Stimulated activated effector memory CD8-positive, alpha-beta T cell treated with anti-CD3 and anti-CD28 coated beads, Interleukin-12 subunit alpha, Interleukin-12 subunit beta, amount 100 ng/mL, for 72 hours (primary cell): ENCODE data around the gene RHBDL1.
"Not testable (repeated sequence)": the region's sequence is repeated elsewhere in the genome, so short reads cannot be mapped to it uniquely, and the experiment has no call there.

Experiments
- ATAC-seq: fragments of 150-1000 bp; cut with Tn5 transposase; 2 replicates; pipeline ENCODE4 v1.10.0; 2021
- DNase-seq, 2 donors: peaks; one replicate each; pipeline ENCODE4 v3.0.0; 2021 to 2022; ENCODE audit warnings: low spot score in 2 of 2
- H3K27ac Mint-ChIP-seq: one replicate; pipeline ENCODE4 v1.8.0; 2022; ENCODE audit warnings: mild to moderate bottlenecking, mixed read lengths
- H3K36me3 Mint-ChIP-seq: one replicate; pipeline ENCODE4 v1.8.0; 2022; ENCODE audit warnings: mild to moderate bottlenecking, mixed read lengths
- H3K4me1 Mint-ChIP-seq: one replicate; pipeline ENCODE4 v1.8.0; 2022; ENCODE audit warnings: mixed read lengths
- H3K4me3 Mint-ChIP-seq: one replicate; pipeline ENCODE4 v1.8.0; 2022; ENCODE audit warnings: mild to moderate bottlenecking, mixed read lengths
- H3K9me3 Mint-ChIP-seq: one replicate; pipeline ENCODE4 v1.8.0; 2022; ENCODE audit warnings: mixed read lengths

The RHBDL1 gene

DNA sequence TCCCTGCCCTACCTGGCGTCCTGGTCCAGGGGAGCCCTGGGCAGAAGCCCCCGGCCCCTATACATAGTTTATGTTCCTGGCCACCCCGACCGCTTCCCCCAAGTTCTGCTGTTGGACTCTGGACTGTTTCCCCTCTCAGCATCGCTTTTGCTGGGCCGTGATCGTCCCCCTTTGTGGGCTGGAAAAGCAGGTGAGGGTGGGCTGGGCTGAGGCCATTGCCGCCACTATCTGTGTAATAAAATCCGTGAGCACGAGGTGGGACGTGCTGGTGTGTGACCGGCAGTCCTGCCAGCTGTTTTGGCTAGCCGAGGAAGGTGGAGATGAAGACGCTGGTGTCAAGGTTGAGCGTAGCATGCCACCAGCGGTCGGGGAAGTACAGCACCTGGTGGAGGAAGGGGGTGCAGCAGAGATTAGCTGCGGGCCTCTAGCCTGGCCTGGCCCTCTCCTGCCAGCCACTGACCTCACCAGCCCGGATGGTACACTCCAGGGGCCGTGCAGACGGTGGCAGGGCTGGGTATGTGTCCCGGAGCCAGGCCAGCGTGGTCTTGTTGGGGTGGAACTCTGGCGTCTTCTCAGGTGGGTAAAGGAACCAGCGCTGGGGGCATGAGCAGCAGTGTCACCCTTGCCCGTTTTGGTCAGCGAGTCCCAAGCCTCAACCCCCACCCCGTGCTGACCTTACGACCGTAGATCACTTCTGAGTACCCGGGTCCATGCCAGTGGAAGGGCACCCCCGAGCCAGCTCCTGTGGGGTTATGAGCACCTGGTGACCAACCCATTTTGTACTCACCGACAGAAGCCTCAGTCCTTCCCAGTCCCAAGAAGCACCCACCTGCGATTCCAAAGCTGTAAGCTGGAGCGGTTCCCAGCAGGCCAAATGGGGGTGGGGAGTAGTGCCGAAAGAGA lies 7.3 kb downstream of the RHBDL1 start:
- Mint-ChIP-seq H3K36me3 (peaks cover 48% of the 10 kb centered on the region), H3K4me1 (peaks cover 49% of the 10 kb centered on the region), H3K9me3 (no peaks in the 10 kb centered on the region), H3K4me3 (peak overlapping the region; percentile 73), H3K27ac (peak overlapping the region; percentile 89)
- ATAC-seq (no peak), DNase-seq (no peak)

DNA sequence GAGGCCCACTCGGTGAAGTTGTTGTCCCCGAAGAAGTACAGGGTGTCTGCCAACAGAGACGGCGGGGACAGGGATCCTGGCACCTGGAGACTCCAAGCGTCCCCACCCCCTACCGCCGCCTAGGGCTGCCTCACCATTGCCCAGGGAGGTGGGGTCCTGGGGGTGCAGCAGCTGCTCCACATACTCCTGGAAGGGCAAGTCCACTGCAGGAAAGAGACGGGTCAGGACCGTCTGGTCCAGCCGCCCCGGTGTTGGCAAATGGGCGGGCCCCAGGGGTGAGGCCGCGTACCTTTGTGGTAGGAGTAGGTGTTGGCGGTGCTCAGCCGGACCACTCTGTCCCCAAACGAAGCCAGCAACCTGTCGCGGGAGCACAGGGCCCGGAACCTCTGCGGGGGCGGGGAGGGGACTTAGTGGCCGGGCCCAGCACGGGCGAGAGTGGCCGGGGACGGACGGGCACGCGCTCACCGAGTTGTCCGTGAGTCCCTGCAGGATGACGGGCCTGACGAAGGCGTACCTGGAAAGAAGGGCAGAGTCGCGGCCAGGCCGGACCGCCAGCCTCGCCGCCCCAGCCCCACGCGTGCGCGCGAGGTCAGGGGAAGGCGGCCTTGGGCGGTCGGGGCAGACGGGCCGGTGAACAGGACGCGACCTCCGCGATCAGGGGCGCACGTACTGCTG lies 8.1 kb downstream of the RHBDL1 start:
- Mint-ChIP-seq H3K36me3 (peaks cover 48% of the 10 kb centered on the region), H3K4me1 (peaks cover 50% of the 10 kb centered on the region), H3K27ac (peak overlapping the region; percentile 89), H3K4me3 (peak overlapping the region; percentile 73), H3K9me3 (no peaks in the 10 kb centered on the region)
- DNase-seq (no peak), ATAC-seq (no peak)

DNA sequence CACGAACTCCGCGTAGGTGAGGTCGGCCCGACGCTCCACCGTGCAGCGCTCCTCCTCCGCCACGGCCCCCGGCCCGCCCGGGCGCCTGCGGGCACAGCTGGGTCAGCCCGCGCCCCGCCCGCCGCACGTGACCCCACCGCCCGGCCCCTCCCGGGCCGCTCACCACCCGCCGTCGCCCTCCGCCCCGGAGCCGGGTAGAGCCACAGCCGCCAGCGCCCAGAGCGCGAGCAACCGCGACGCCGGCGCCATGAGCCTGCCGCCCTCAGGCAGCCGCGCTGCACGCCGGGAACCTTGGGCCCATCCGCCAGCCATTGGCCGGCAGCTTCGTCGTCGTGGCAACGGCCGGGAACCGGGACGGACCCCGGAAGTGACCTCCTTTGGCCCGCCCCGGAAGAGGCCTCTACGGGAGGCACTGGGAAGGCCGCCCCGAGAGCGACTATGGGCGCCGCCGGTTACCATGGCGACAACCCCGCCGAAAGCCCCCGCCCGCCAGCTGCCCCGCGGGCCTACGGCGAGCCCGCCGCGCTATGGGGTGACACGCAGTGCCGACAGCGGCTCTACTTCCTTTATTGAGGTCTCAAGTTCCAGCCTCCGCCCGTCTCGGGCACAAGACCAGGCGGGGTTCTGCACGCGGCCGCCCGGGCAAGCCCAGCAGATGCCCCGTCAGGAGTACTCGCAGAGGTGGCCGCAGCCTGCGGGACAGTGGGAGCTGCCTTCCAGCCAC lies 8.8 kb downstream of the RHBDL1 start, which contains the start of gene JMJD8:
JMJD8 (minus strand) TSS at position 264 of the 724 bp plus-strand sequence; CDS start at position 249, 15 bp downstream.
- Mint-ChIP-seq H3K4me1 (peaks cover 52% of the 10 kb centered on the region), H3K36me3 (peaks cover 48% of the 10 kb centered on the region), H3K4me3 (peak within 1 kb of the TSS; percentile 73), H3K27ac (peak within 1 kb of the TSS; percentile 89), H3K9me3 (no peaks in the 10 kb centered on the region)
- DNase-seq (peak; percentile 91 to 97), ATAC-seq (peak; percentile 85)

DNA sequence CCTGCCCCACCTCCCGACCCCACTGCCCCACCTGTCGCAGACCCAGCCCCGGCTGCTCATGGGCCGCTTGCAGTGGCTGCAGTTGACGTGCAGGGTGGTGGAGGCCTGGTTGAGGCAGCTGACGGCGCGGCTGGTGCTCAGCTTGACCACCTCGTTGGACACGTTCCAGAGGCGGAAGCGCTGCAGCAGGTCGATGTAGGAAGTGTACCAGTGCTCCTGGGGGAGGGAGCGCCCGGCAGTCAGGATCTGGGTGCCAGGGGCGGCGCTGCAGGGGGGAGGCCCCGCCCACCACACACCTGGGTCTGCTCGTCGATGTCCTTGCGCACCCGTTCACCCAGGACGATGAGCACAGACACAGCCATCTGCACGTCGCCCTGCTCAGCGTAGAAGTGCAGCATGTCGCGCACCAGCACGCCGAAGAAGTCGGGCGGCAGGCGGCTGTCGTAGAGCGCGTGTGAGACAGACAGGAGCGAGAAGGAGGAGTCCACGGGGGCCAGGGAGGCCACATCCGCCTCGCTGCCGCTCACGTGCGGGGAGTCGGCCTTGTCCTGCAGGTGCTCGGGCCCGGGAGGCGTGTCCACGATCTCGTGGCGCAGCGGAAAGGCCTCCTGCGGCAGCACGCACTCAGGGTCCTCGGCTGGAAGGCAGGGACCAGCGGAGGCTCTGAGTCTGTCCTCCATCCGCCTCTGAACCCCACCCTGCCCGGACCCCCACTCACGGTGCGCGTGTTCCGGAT lies 9.7 kb downstream of the RHBDL1 start:
- DNase-seq, result no peak
- Mint-ChIP-seq H3K4me3 (peak overlapping the region; percentile 73), H3K27ac (peak overlapping the region; percentile 89), H3K36me3 (peaks cover 48% of the 10 kb centered on the region), H3K9me3 (no peaks in the 10 kb centered on the region), H3K4me1 (peaks cover 51% of the 10 kb centered on the region)
- no peak for ATAC-seq

DNA sequence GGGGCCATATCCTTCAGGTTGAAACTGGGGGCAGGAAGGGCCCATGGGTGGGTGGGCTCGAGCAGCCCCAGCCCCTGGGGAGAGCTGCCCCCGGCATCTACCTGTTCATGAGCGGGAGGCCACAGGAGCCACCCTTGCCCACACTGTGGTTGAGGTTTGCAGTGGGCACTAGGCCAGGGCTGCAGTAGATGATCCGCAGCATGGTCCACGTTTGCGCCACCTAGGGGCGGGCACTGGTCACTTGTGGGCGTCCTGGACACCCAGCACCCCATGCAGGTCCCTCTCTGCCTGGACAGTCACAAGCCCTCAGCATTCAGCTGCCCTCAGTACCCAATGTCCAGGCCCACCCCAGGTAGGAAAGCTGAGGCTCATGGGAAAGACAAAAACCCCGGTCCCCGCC lies 10.5 kb downstream of the RHBDL1 start:
- H3K4me1 Mint-ChIP-seq, result peaks cover 52% of the 10 kb centered on the region
- peaks cover 49% of the 10 kb centered on the region for H3K36me3 Mint-ChIP-seq
- H3K27ac Mint-ChIP-seq, result peak overlapping the region; percentile 45
- H3K9me3 Mint-ChIP-seq, result no peaks in the 10 kb centered on the region
- no peak for ATAC-seq
- DNase-seq, result no peak
- peak overlapping the region; percentile 23 for H3K4me3 Mint-ChIP-seq

DNA sequence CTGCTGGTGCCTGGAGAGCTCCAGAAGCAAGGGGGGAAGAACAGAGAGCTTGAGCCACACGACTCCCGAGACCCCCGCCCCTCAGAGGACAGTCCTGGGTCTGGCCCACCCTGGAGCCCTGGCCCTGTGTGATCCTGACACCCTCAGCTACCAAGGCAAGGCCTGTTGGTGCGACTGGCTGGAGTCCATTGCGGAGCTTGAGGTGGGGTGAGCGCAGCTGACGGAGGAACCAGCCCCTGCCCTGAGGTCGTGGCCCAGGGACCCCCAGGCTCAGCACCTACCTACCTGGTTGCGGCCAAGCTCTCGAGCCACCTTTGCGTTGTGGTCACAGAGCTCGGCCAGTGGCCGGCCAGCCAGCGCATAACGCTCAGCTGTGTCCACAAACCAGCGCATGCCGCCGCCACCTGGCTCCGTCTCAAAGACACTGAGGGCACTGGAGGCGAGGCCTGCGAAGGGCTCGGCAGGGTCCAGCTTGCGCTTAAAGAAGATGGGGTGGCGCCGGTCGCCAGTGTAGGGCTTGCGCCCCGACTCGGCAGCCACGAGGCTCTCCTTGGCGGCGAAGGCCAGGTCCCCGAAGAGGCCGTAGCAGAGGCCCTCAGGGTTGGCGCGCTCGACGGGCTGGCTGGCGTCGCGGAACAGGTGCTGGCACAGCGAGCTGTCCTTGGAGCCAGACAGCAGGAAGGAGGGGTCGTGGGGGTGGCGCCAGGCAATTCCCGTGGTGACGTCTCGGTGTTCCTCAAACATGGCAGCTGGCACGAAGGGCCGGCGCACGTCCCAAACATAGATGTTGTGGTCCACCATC lies 11.2 kb downstream of the RHBDL1 start:
- DNase-seq, result no peak

DNA sequence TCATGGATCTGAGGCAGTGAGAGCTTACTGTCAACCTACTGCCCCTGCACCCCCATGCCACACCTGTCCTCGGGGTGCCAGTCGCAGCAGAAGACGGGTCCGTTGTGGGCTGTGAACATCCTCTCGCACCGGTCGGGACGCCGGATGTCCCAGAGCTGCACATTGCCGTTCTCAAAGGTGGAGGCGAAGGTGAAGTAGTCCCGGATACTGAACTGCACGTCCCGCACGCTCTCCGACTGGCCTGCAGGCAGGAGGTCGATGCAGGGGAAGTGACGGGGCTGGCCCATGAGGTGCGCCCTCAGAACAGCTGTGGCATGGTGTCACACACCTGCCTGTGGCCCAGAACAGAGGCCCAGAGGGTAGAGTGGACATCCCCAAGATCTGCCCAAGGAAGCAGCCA lies 12.0 kb downstream of the RHBDL1 start:
- peaks cover 38% of the 10 kb centered on the region for H3K36me3 Mint-ChIP-seq
- H3K9me3 Mint-ChIP-seq, result no peaks in the 10 kb centered on the region
- no peak overlapping the region for H3K4me3 Mint-ChIP-seq
- no peak for DNase-seq
- no peak for ATAC-seq
- H3K4me1 Mint-ChIP-seq, result peaks cover 41% of the 10 kb centered on the region
- H3K27ac Mint-ChIP-seq, result no peak overlapping the region

More for the DNA sequence above, 11.2 kb downstream of the RHBDL1 start:
- H3K4me3 Mint-ChIP-seq, result no peak overlapping the region
- no peak overlapping the region for H3K27ac Mint-ChIP-seq
- no peaks in the 10 kb centered on the region for H3K9me3 Mint-ChIP-seq
- H3K36me3 Mint-ChIP-seq, result peaks cover 45% of the 10 kb centered on the region
- peaks cover 50% of the 10 kb centered on the region for H3K4me1 Mint-ChIP-seq
- ATAC-seq, result no peak

DNA sequence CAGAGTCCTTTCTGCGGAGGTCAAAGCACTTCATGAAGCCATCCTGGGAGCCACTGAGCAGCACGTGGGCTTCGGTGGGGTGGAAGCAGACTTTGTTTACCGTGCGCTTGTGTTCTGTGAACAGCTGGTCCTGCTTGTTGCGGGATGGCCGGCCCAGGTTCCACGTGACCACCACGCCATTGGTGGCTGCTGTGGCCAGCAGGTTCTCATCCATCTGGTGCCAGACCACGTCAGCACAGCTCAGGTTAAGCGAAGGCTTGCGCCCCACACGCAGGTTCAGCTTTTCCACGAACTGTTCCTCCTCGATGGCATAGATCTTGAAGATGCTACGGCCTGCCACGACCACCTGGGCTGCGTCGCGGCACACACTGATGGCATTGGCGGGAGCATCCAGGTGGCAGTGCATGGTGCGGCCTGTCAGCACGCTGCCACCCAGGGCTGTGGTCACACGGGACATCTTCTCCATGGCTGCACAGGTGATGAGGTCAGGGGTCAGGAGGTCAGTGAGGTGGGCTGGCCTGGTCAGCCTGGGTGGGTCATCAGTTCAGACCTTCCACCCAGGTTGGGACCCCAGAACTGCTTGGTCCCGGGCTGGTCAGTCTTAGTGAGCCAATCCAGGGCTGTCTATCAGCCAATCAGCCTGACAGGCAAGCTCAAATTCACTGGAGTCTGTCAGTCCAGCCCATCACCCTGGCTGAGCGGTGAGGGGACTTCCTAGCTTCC lies 13.9 kb downstream of the RHBDL1 start:
- no peak for ATAC-seq

DNA sequence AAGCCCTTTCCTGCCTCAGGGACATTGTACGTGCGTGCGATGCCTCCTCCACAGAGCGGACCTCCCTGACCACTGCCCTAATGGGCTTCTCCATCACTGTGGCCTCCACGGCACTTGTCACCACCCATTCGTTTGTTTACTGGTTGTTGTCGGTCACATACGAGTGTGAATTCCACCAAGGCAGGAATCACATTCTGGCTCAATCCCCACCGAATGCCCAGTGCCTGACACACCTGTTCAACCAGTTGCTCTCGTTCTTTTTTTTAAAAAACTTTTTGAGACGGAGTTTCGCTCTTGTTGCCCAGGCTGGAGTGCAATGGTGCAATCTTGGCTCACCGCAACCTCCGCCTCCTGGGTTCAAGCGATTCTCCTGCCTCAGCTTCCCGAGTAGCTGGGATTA lies 15.8 kb downstream of the RHBDL1 start:
- Mint-ChIP-seq H3K4me3 (peak overlapping the region; percentile 86), H3K27ac (peak overlapping the region; percentile 94), H3K4me1 (peaks cover 25% of the 10 kb centered on the region)
- not testable (repeated sequence) for DNase-seq, H3K36me3 Mint-ChIP-seq, H3K9me3 Mint-ChIP-seq, ATAC-seq

More for the DNA sequence above, 13.9 kb downstream of the RHBDL1 start:
- H3K9me3 Mint-ChIP-seq, result no peaks in the 10 kb centered on the region
- DNase-seq, result no peak
- peak overlapping the region; percentile 86 for H3K4me3 Mint-ChIP-seq
- peaks cover 31% of the 10 kb centered on the region for H3K4me1 Mint-ChIP-seq
- H3K36me3 Mint-ChIP-seq, result peaks cover 23% of the 10 kb centered on the region
- peak overlapping the region; percentile 94 for H3K27ac Mint-ChIP-seq

DNA sequence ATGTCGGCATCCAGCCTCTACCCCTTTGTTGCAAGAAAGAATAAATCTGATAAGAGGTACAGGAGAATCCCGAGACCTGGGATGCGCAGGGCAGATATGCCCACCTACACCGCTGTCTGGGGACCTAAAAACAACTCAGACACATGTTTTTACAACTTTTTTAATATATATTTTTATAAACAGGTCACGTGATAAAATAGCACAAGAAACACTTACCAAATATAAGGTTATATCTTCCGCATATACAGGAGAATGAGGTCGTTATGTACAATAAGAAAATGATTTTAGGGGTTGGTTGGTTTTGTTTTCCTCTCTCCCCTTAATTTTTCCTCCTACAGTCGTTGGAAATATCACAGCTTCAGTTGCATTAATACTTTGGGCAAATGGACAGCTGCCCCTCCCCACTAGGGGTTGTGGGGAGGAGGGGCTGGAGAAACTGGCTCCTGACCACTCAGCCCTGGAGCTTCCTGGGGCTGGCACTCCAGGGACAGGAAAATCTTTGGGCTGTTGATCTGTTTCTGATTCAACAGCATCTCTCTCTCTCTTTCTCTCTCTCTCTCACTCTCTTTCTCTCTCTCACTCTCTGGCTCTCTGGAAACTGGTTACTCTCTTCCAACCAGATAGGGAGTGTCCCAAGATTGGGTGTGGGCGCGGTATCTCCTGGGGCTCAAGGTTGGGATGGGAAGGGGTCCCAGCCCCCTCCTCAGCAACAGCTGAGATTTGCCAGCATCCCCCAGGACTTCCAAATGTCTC lies 17.1 kb downstream of the RHBDL1 start:
- Mint-ChIP-seq H3K4me3 (peak overlapping the region; percentile 79), H3K4me1 (peaks cover 25% of the 10 kb centered on the region), H3K36me3 (peaks cover 7% of the 10 kb centered on the region), H3K27ac (no peak overlapping the region), H3K9me3 (no peaks in the 10 kb centered on the region)
- DNase-seq (no peak), ATAC-seq (no peak)

DNA sequence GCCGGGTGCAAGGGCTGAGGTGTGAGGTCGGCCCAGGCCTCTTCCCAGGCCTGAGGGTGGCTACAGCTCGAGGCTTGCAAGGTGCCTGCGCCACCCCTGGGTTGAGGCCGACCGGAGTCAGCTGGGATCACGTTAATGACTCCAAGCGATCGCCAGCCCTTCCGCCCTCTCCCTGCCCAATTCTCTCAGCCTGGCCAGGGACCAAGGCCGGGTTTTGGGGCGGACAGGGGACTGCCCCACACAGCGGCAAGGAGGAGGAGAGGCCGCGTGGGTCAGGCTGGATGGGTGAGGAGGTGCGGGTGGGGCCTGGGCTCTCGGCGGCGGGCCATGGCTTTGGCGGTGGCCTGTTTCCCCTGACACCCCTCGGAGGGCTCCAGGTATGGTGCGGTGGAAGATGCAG lies 17.9 kb downstream of the RHBDL1 start:
- no peak overlapping the region for H3K27ac Mint-ChIP-seq
- no peaks in the 10 kb centered on the region for H3K9me3 Mint-ChIP-seq
- peak overlapping the region; percentile 79 for H3K4me3 Mint-ChIP-seq
- H3K36me3 Mint-ChIP-seq, result peaks cover 7% of the 10 kb centered on the region
- ATAC-seq, result no peak
- H3K4me1 Mint-ChIP-seq, result peaks cover 25% of the 10 kb centered on the region
- DNase-seq, result no peak

DNA sequence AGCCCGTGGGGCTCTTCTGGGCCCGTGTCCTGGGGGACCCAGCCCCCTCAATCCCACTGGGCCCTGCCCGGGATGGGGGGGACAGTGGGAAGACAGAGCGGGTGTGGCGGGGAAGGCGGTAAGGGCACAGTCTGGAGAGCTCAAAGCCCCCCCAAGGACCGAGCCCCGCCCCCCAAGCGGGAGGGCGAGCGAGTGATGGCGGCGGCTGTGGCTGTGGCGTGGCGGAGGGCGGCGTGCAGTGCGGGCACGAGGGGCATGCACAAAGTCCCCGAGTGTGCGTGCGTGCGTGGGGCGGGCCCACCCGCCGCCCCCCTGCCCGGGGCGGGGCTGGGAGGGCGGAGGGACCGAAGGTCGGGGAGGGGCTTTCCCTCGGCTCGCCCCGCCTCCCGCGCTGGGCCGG lies 18.3 kb downstream of the RHBDL1 start:
- Mint-ChIP-seq H3K4me3 (peak overlapping the region; percentile 79), H3K9me3 (no peaks in the 10 kb centered on the region), H3K36me3 (peaks cover 7% of the 10 kb centered on the region), H3K4me1 (peaks cover 22% of the 10 kb centered on the region), H3K27ac (no peak overlapping the region)
- no peak for DNase-seq
- no peak for ATAC-seq
